Heart left ventricle (tissue), 16 donors: ENCODE results near the gene TNRC6C. TPM values are rescaled to one million over a fixed set of nuclear protein-coding genes. Genes with fewer than 3 reads are reported as not detected.

Source experiments
- ATAC-seq, 4 donors: fragments of 200-7000 bp; cut with Tn5 transposase; one replicate each; pipeline ENCODE4 v1.9.1; 2020 to 2022; ENCODE audit warnings: moderate library complexity in 4 of 4, mild to moderate bottlenecking in 3 of 4, moderate number of reproducible peaks in 1 of 4
- DNase-seq, 5 donors: peaks; one replicate each; pipeline ENCODE4 v3.0.0-alpha.2; 2020
- H3K27ac ChIP-seq, 12 donors: fragments of 200-600 bp; sonication (generic) in 4 of 12; one replicate each; pipeline versions ENCODE4 v1.5.0 to v1.8.0; 2016 to 2022; ENCODE audit warnings: mild to moderate bottlenecking in 2 of 12
- H3K27me3 ChIP-seq, 9 donors: fragments of 200-600 bp; sonication (generic) in 2 of 9; one replicate each; pipeline versions ENCODE4 v1.5.1 to v1.8.0; 2016 to 2022; ENCODE audit warnings: mild to moderate bottlenecking in 3 of 9
- H3K36me3 ChIP-seq, 9 donors: fragments of 200-600 bp; sonication (generic) in 2 of 9; one replicate each; pipeline versions ENCODE4 v1.5.0 to v1.8.0; 2018 to 2022; ENCODE audit warnings: mild to moderate bottlenecking in 2 of 9
- H3K4me1 ChIP-seq, 12 donors: fragments of 200-600 bp; sonication (generic) in 4 of 12; one replicate each; pipeline versions ENCODE4 v1.5.0 to v1.8.0; 2016 to 2022; ENCODE audit warnings: mild to moderate bottlenecking in 3 of 12
- H3K4me3 ChIP-seq, 12 donors: fragments of 200-600 bp; sonication (generic) in 4 of 12; one replicate each; pipeline versions ENCODE4 v1.5.0 to v1.8.0; 2017 to 2022; ENCODE audit warnings: mild to moderate bottlenecking in 9 of 12, moderate library complexity in 4 of 12
- H3K9me3 ChIP-seq, 12 donors: fragments of 200-600 bp; sonication (generic) in 4 of 12; one replicate each; pipeline versions ENCODE4 v1.5.0 to v1.8.0; 2016 to 2022; ENCODE audit warnings: mild to moderate bottlenecking in 1 of 12
- POLR2A ChIP-seq, 2 donors: fragments of 450-650 bp; IDR thresholded peaks; one replicate each; pipeline ENCODE4 v1.6.1; 2017; ENCODE audit warnings: antibody characterized with exemption in 2 of 2, mild to moderate bottlenecking in 2 of 2, moderate library complexity in 2 of 2
- WGBS, 4 donors: extraction: QIAGEN DNeasy Blood & Tissue Kit in 2 of 4; methylation state at CpG; one replicate each; pipeline versions ENCODE4 v1.1.5 to v1.1.7; 2013 to 2018; 5-methylcytosine and 5-hydroxymethylcytosine counted together
- intact Hi-C, 10 donors: fragments of 100-400 bp; cut with DNase I; formaldehyde crosslinking; loops; one replicate each; pipeline versions ENCODE4 v1.11.1 to v1.14.2; 2022
- polyA plus RNA-seq, 2 donors: library from polyadenylated mRNA; stranded (reverse); fragments of 200-250 nt; gene quantifications; one replicate each; pipeline ENCODE4 v1.2.3, GENCODE V29; 2013
- total RNA-seq, 9 donors: library from RNA; depleted of rRNA in 2 of 9; stranded (reverse); fragments of >200 nt in 2 of 9; fragmentation: NEBNext Ultra II Directional in 3 of 9; extraction: Animal tissue kit (Norgen Biotek cat#: 25700) in 3 of 9; gene quantifications; one replicate each; pipeline versions ENCODE4 v1.1.0 to v1.2.4, GENCODE V29; 2016 to 2023
- TF ChIP-seq, protein P1 (sequence below), 12 donors: fragments of 200-600 bp; sonication (generic) in 4 of 12; IDR thresholded peaks; one replicate each; pipeline versions ENCODE4 v1.5.0 to v1.8.0; 2018 to 2022; ENCODE audit warnings: antibody characterized with exemption in 12 of 12, mild to moderate bottlenecking in 5 of 12
- donor health status: ischemic (EF 13 %, LVEDD 7.1; RV severe dilation, severe dysfunction).
- donor health status: healthy with polysubstance abuse.
- donor health status: DM: no; HTN: yes; CAD: no.
- donor health status: DM: no; HTN: no; CAD: no.
- donor health status: ischemic (EF 25% LVEDD 6.9; RV normal size, moderate dysfunction).
- donor health status: ischemic (EF 25% LVEDD 5.7; RV mildly dilated, moderate dysfunction).
- donor health status: healthy.
- donor health status: DM: yes; HTN: yes; CAD: no.
- donor health status: ischemic (EF 35%, LVEDD 5.7; RV mildly dilated, moderate dysfunction).
- donor health status: nonischemic (EF 11% LVEDD 7.7; RV severe dilation, severe dysfunction).
- donor health status: DM: yes; HTN: yes; CAD: no.
- donor health status: PGD.
- donor health status: ischemic (EF 29% LVEDD 5.4; RV normal size, mild dysfunction).
- donor health status: nonischemic (EF 23%, LVEDD 6.1; RV moderate dilation, normal function).

TNRC6C gene
- total and polyA plus RNA-seq, 11 donors, result 7.7 to 24.7 (median 19.0) TPM

- WGBS, 4 donors, result 93 to 96% (median 96%) methylated on average over 13 of the region's 13 CpGs
- intact Hi-C loops, result loop anchor here in 3 of 10 donors (10.0 kb wide), 1 partner anchor 62 kb away; no protein-coding TSS in a partner anchor
- H3K36me3 ChIP-seq, result peaks cover 0 to 98% (median 85%) of the 10 kb centered on the region in 9 donors
- H3K27ac ChIP-seq, result no peak overlapping the region
- DNase-seq (no peak), ATAC-seq (no peak)
- peaks cover 0 to 44% (median 7%) of the 10 kb centered on the region in 12 donors for H3K4me1 ChIP-seq
- H3K9me3 ChIP-seq, result no peaks in the 10 kb centered on the region
- H3K27me3 ChIP-seq, result no peaks in the 10 kb centered on the region
- H3K4me3 ChIP-seq, result no peak overlapping the region
- TF ChIP-seq, protein P1, sequence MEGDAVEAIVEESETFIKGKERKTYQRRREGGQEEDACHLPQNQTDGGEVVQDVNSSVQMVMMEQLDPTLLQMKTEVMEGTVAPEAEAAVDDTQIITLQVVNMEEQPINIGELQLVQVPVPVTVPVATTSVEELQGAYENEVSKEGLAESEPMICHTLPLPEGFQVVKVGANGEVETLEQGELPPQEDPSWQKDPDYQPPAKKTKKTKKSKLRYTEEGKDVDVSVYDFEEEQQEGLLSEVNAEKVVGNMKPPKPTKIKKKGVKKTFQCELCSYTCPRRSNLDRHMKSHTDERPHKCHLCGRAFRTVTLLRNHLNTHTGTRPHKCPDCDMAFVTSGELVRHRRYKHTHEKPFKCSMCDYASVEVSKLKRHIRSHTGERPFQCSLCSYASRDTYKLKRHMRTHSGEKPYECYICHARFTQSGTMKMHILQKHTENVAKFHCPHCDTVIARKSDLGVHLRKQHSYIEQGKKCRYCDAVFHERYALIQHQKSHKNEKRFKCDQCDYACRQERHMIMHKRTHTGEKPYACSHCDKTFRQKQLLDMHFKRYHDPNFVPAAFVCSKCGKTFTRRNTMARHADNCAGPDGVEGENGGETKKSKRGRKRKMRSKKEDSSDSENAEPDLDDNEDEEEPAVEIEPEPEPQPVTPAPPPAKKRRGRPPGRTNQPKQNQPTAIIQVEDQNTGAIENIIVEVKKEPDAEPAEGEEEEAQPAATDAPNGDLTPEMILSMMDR (IDR thresholded peaks at IDR 0.05), result no peak
- TF ChIP-seq POLR2A (IDR thresholded peaks at IDR 0.05), result no peak
These were observed 128.2 kb downstream of the TNRC6C start for GRCh38 chr17:78086740-78087139.

- TF ChIP-seq POLR2A (IDR thresholded peaks at IDR 0.05), result no peak
- TF ChIP-seq, protein P1 (IDR thresholded peaks at IDR 0.05), result no peak
- intact Hi-C loops, result loop anchor here in 3 of 10 donors (10.0 kb wide), 1 partner anchor 64 kb away; no protein-coding TSS in a partner anchor
- 37 to 97% (median 88%) methylated on average over 1 of the region's 1 CpG for WGBS, 4 donors
- Histone ChIP-seq H3K4me1 (peaks cover 0 to 28% (median 1%) of the 10 kb centered on the region in 12 donors), H3K4me3 (no peak overlapping the region), H3K27me3 (no peaks in the 10 kb centered on the region), H3K9me3 (no peaks in the 10 kb centered on the region), H3K27ac (peak overlapping the region in 1 of 12 donors; percentile 36), H3K36me3 (peaks cover 0 to 100% (median 87%) of the 10 kb centered on the region in 9 donors)
- ATAC-seq (no peak), DNase-seq (no peak)
These were observed 130.0 kb downstream of the TNRC6C start for GRCh38 chr17:78088529-78088928.

GRCh38 chr17:78089576-78090281 is 131.2 kb downstream of the TNRC6C start:
- TF ChIP-seq POLR2A (IDR thresholded peaks at IDR 0.05), result no peak
- TF ChIP-seq, protein P1 (IDR thresholded peaks at IDR 0.05), result no peak
- intact Hi-C loops, result loop anchor here in 3 of 10 donors (10.0 kb wide), 1 partner anchor 65 kb away; no protein-coding TSS in a partner anchor
- ATAC-seq (peak in 2 of 4 donors; percentile 24 to 33), DNase-seq (no peak)
- H3K9me3 ChIP-seq, result no peaks in the 10 kb centered on the region
- WGBS, 4 donors, result 70 to 75% (median 71%) methylated on average over 7 of the region's 7 CpGs
- no peaks in the 10 kb centered on the region for H3K27me3 ChIP-seq
- no peak overlapping the region for H3K4me3 ChIP-seq
- peaks cover 0 to 100% (median 96%) of the 10 kb centered on the region in 9 donors for H3K36me3 ChIP-seq
- H3K27ac ChIP-seq, result peak overlapping the region in 9 of 12 donors; percentile 1 to 77 (median 36)
- H3K4me1 ChIP-seq, result peaks cover 0 to 20% (median 0%) of the 10 kb centered on the region in 12 donors

DNA sequence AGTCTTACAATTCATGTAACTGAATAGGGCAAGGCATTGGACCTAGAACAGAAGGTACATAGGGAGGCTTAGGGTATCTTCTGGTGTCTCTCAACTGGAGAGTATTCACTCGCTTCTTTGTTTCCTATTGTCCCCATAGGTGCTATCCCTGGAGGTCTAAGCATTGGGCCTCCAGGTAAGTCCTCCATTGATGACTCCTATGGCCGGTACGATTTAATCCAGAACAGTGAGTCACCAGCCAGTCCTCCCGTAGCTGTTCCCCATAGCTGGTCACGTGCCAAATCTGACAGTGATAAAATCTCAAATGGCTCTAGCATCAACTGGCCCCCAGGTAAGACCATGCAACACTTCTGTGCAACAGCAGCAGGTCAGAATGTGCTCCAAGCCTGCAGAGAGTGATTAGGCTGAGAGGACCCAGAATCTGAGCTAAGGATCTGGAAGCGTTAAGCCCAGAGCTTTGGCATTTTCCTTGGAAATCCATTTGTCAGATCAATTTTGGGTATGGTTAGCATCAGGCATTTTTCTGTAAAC is 134.4 kb downstream of the TNRC6C start:
- DNase-seq, result no peak
- intact Hi-C loops, result no loop called here
- ATAC-seq, result no peak
- Histone ChIP-seq H3K27ac (no peak overlapping the region), H3K4me3 (no peak overlapping the region), H3K27me3 (no peaks in the 10 kb centered on the region), H3K36me3 (peaks cover 0 to 100% (median 97%) of the 10 kb centered on the region in 9 donors), H3K4me1 (peaks cover 0 to 17% (median 0%) of the 10 kb centered on the region in 12 donors), H3K9me3 (no peaks in the 10 kb centered on the region)
- WGBS, 4 donors, result 76 to 90% (median 78%) methylated on average over 5 to 6 of the region's 6 CpGs
- no peak for TF ChIP-seq POLR2A (IDR thresholded peaks at IDR 0.05)
- TF ChIP-seq, protein P1 (IDR thresholded peaks at IDR 0.05), result no peak
